Gastroesophageal sphincter (tissue), 3 donors: ENCODE measurements around the gene UNK.

ENCODE experiments used
- EP300 ChIP-seq: sonication (generic); formaldehyde crosslinking; IDR thresholded peaks from one replicate; pipeline ENCODE4 v1.6.1; 2017; ENCODE audit warnings: antibody characterized with exemption, mild to moderate bottlenecking
- TF ChIP-seq, protein P1 (sequence below), 4 experiments: fragments of 200-600 bp in 2 of 4; fragments of 450-650 bp in 2 of 4; sonication (generic) in 1 of 4; IDR thresholded peaks; one replicate each; pipeline ENCODE4 v1.5.1; 2017 to 2019; ENCODE audit warnings: antibody characterized with exemption in 4 of 4, mild to moderate bottlenecking in 2 of 4, moderate library complexity in 2 of 4

DNA sequence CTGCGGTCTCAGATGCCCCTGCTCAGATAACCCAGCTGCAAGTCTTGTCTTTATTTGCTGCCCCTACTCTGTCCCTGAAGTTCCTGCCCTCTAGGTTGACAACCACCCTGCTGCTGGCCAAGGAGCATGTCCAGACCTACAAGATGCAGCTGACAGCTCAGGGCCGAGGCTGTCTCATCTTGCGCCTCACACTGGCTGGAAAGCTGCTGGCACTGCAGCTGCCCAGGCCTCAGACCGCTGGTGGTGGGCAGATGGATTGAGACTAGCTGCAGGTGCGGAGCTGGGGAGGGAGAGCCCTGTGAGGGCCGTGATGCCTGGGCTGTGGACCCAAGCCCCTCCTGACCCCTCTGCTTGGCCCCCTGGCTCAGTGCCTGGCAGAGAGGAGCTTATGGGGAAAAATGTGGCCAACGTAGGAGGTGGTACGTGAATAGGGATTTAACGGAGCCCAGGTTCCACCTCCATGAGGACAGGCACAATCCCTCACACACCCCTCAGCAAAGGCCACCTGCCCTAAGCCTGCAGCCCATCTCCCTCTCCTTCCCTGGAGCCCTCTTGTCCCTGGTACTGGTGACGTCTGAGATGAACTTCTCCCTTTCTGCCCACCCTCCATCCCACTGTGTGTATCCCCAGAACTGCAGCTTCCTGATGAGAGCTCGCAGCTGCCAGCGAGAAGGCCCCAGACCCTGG is 11.3 kb upstream of the UNK start:
- TF ChIP-seq, protein P1, sequence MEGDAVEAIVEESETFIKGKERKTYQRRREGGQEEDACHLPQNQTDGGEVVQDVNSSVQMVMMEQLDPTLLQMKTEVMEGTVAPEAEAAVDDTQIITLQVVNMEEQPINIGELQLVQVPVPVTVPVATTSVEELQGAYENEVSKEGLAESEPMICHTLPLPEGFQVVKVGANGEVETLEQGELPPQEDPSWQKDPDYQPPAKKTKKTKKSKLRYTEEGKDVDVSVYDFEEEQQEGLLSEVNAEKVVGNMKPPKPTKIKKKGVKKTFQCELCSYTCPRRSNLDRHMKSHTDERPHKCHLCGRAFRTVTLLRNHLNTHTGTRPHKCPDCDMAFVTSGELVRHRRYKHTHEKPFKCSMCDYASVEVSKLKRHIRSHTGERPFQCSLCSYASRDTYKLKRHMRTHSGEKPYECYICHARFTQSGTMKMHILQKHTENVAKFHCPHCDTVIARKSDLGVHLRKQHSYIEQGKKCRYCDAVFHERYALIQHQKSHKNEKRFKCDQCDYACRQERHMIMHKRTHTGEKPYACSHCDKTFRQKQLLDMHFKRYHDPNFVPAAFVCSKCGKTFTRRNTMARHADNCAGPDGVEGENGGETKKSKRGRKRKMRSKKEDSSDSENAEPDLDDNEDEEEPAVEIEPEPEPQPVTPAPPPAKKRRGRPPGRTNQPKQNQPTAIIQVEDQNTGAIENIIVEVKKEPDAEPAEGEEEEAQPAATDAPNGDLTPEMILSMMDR (IDR thresholded peaks at IDR 0.05), result no peak
- TF ChIP-seq EP300, result no peak
